GM12872 (cell line): ENCODE results near the gene KAZALD1.

Experiments used
- CTCF ChIP-seq: IDR thresholded peaks from 3 replicates; pipeline ENCODE4 v1.5.1; 2011; ENCODE audit warnings: low read depth, mild to moderate bottlenecking, low read length, moderate library complexity; ENCODE audit not compliant: insufficient read depth

The KAZALD1 gene

GRCh38 chr10:101063548-101064414 is 2.0 kb downstream of the KAZALD1 start:
- TF ChIP-seq CTCF = no peak

GRCh38 chr10:101064415-101065030 is 2.7 kb downstream of the KAZALD1 start:
- no peak for TF ChIP-seq CTCF

- TF ChIP-seq CTCF = no peak
Measured at GRCh38 chr10:101065481-101066145, 3.8 kb downstream of the KAZALD1 start.

- TF ChIP-seq CTCF = peak; percentile 67
Measured at GRCh38 chr10:101066146-101066895, 4.5 kb downstream of the KAZALD1 start.

GRCh38 chr10:101066896-101067355 is 5.1 kb downstream of the KAZALD1 start:
- no peak for TF ChIP-seq CTCF

- TF ChIP-seq CTCF = peak; percentile 83
Measured at GRCh38 chr10:101067356-101068083, 5.7 kb downstream of the KAZALD1 start.
